IPS-18a (cell line): ENCODE results near the gene ZNF487.

Source experiments
- H3K27ac ChIP-seq: one replicate; pipeline ENCODE4 v1.5.1; 2013; ENCODE audit warnings: low read length
- H3K27me3 ChIP-seq: one replicate; pipeline ENCODE4 v1.6.1; 2013; ENCODE audit warnings: mild to moderate bottlenecking, low read length; ENCODE audit not compliant: control insufficient read depth, insufficient read depth
- H3K36me3 ChIP-seq: one replicate; pipeline ENCODE4 v1.6.1; 2013; ENCODE audit warnings: low read depth, low read length; ENCODE audit not compliant: control insufficient read depth
- H3K4me1 ChIP-seq: one replicate; pipeline ENCODE4 v1.6.1; 2013; ENCODE audit warnings: low read depth, low read length; ENCODE audit not compliant: control insufficient read depth
- H3K4me3 ChIP-seq: one replicate; pipeline ENCODE4 v1.5.1; 2013; ENCODE audit warnings: low read length
- H3K9ac ChIP-seq: one replicate; pipeline ENCODE4 v1.6.1; 2013; ENCODE audit warnings: mild to moderate bottlenecking, low read length, moderate library complexity
- H3K9me3 ChIP-seq: one replicate; pipeline ENCODE4 v1.6.1; 2013; ENCODE audit warnings: low read depth, low read length; ENCODE audit not compliant: control insufficient read depth

ZNF487 gene

DNA sequence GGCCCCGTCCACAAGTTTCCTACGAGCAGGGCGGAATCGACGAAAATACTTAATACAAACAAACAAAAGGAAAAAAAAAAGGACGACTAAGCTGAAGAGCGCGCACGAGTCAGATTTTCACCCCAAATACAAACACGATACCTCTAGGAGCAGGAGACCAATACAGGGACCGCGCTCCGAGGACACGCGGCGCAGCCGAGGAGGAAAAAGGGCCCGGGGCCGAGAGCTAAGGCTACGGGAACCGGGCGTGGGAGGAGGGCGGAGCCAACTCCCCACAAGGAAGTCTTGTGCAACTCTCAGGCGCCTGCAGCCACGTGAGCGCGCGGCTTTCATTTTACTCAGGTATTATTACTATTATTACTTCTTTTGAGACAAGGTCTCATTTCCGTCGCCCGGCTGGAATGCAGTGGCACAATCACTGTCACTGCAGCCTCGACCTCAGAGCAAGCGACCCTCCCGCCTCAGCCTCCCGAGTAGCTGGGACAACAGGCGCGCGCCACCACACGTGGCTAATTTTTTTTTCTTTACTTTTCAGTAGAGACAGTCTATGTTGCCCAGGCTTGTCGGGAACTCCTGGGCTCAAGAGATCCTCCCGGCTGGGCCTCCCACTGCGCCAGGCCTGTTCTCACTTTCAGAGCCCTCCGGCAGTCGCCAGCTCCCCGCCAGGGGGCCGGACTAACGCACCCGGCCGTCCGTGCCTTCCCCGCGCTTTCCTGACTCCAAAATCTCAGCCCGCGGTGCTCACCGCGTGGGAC, 29.2 kb upstream of the ZNF487 start:
- Histone ChIP-seq H3K4me3 (peak overlapping the region; percentile 78), H3K9me3 (no peaks in the 10 kb centered on the region), H3K4me1 (peaks cover 29% of the 10 kb centered on the region)

GRCh38 chr10:43408331-43408709, 28.6 kb upstream of the ZNF487 start:
- Histone ChIP-seq H3K9me3 (no peaks in the 10 kb centered on the region), H3K4me1 (peaks cover 24% of the 10 kb centered on the region), H3K36me3 (peaks cover 5% of the 10 kb centered on the region), H3K27me3 (no peaks in the 10 kb centered on the region), H3K4me3 (peak overlapping the region; percentile 78), H3K9ac (peak overlapping the region; percentile 98), H3K27ac (peak overlapping the region; percentile 90)

More for the DNA sequence above, 29.2 kb upstream of the ZNF487 start:
- no peaks in the 10 kb centered on the region for H3K27me3 ChIP-seq
- H3K9ac ChIP-seq = peak overlapping the region; percentile 98
- peak overlapping the region; percentile 93 for H3K27ac ChIP-seq
- peaks cover 7% of the 10 kb centered on the region for H3K36me3 ChIP-seq

- peak within 1 kb of the TSS; percentile 90 for H3K27ac ChIP-seq
- H3K9me3 ChIP-seq = no peaks in the 10 kb centered on the region
- H3K4me3 ChIP-seq = peak within 1 kb of the TSS; percentile 78
- peaks cover 2% of the 10 kb centered on the region for H3K36me3 ChIP-seq
- peaks cover 19% of the 10 kb centered on the region for H3K4me1 ChIP-seq
- H3K9ac ChIP-seq = peak within 1 kb of the TSS; percentile 98
- no peaks in the 10 kb centered on the region for H3K27me3 ChIP-seq
These were observed 28.1 kb upstream of the ZNF487 start, which contains the start of gene HNRNPF for GRCh38 chr10:43408710-43409384. Gene HNRNPF (minus strand): TSS chr10:43409186. CDS start chr10:43387884, 21,302 bp downstream.

GRCh38 chr10:43409385-43410109, 27.4 kb upstream of the ZNF487 start:
- Histone ChIP-seq H3K9me3 (no peaks in the 10 kb centered on the region), H3K27me3 (no peaks in the 10 kb centered on the region), H3K4me1 (peaks cover 13% of the 10 kb centered on the region), H3K36me3 (peaks cover 2% of the 10 kb centered on the region), H3K4me3 (peak overlapping the region; percentile 78), H3K27ac (peak overlapping the region; percentile 9), H3K9ac (peak overlapping the region; percentile 98)

DNA sequence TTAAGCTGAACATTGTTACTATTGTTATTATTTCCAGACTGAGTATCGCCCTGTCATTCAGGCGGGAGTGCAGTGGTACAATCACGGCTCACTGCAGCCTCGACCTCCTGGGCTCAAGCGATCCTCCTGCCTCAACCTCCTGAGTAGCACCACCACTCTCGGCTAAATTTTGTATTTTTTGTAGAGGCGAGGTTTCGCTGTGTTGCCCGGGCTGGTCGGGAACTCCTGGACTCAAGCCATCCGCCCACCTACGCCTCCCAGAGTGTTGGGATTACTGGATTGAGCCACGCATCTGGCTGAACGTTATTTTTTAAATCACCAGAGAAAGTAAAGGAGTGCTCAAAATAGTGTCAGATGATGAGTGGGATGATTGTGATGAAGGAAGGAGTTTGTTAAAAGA, 26.6 kb upstream of the ZNF487 start:
- Histone ChIP-seq H3K27me3 (no peaks in the 10 kb centered on the region), H3K9ac (peak overlapping the region; percentile 98), H3K27ac (no peak overlapping the region), H3K9me3 (no peaks in the 10 kb centered on the region), H3K4me1 (peaks cover 8% of the 10 kb centered on the region), H3K4me3 (no peak overlapping the region), H3K36me3 (no peaks in the 10 kb centered on the region)

DNA sequence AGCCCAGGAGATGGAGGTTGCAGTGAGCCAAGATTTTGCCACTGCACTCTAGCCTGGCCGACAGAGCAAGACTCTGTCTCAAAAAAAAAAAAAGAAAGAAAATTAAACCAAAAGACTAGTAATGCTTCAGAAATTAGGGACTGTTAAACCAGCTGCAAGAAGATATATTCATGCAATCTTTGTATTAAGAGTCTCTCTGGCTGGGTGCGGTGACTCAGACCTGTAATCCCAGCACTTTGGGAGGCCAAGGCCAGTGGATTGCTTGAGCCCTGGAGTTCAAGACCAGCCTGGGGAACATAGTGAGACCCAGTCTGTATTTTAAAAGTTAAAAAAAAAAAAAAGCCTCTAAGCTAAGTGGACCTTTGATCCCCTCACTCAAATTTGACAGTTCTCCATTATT, 25.4 kb upstream of the ZNF487 start:
- Histone ChIP-seq H3K36me3 (no peaks in the 10 kb centered on the region), H3K4me1 (no peaks in the 10 kb centered on the region), H3K27me3 (no peaks in the 10 kb centered on the region), H3K9ac (no peak overlapping the region), H3K4me3 (no peak overlapping the region), H3K27ac (no peak overlapping the region), H3K9me3 (no peaks in the 10 kb centered on the region)

DNA sequence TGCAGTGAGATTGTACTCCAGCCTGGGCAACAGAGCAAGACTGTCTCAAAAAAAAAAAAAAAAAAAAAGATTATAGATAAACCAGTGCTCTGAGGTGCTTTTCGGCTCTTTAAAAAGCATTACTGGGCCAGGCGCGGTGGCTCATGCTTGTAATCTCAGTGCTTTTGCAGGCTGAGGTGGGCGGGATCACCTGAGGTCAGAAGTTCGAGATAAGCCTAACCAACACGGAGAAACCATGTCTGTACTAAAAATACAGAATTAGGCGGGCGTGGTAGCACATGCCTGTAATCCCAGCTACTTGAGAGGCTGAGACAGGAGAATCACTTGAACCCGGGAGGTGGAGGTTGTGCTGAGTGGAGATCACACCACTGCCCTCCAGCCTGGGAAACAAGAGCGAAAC, 21.4 kb upstream of the ZNF487 start:
- no peak overlapping the region for H3K9ac ChIP-seq
- H3K4me1 ChIP-seq = peaks cover 3% of the 10 kb centered on the region
- no peak overlapping the region for H3K4me3 ChIP-seq
- H3K36me3 ChIP-seq = no peaks in the 10 kb centered on the region
- H3K27me3 ChIP-seq = no peaks in the 10 kb centered on the region
- no peaks in the 10 kb centered on the region for H3K9me3 ChIP-seq
- H3K27ac ChIP-seq = no peak overlapping the region

- no peak overlapping the region for H3K27ac ChIP-seq
- peaks cover 5% of the 10 kb centered on the region for H3K4me1 ChIP-seq
- H3K4me3 ChIP-seq = no peak overlapping the region
- H3K9ac ChIP-seq = no peak overlapping the region
- H3K36me3 ChIP-seq = no peaks in the 10 kb centered on the region
- H3K9me3 ChIP-seq = no peaks in the 10 kb centered on the region
- peaks cover 9% of the 10 kb centered on the region for H3K27me3 ChIP-seq
These were observed 18.8 kb upstream of the ZNF487 start for GRCh38 chr10:43417950-43418768.

DNA sequence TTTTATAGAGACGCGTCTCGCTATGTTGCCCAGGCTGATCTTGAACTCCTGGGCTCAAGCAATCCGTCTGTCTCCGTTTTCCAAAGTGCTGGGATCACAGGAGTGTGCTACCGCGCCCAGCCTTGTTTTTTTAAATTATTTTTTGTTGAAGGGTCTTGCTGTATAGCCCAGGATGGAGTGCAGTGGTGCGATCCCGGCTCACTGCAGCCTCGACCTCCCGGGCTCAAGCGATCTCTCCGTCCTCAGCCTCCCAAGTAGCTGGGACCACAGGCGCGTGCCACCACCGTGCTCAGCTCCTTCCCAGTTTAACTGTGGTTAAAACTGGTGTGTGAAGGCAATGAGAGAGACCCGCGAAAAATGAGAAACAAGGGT, 16.9 kb upstream of the ZNF487 start:
- no peak overlapping the region for H3K27ac ChIP-seq
- no peaks in the 10 kb centered on the region for H3K36me3 ChIP-seq
- H3K27me3 ChIP-seq = peaks cover 9% of the 10 kb centered on the region
- no peaks in the 10 kb centered on the region for H3K9me3 ChIP-seq
- H3K4me1 ChIP-seq = peaks cover 5% of the 10 kb centered on the region
- H3K9ac ChIP-seq = peak overlapping the region; percentile 73
- peak overlapping the region; percentile 65 for H3K4me3 ChIP-seq

- Histone ChIP-seq H3K4me3 (peak overlapping the region; percentile 65), H3K36me3 (no peaks in the 10 kb centered on the region), H3K4me1 (peaks cover 5% of the 10 kb centered on the region), H3K27me3 (peaks cover 9% of the 10 kb centered on the region), H3K9ac (peak overlapping the region; percentile 73), H3K9me3 (no peaks in the 10 kb centered on the region), H3K27ac (peak overlapping the region; percentile 49)
These were observed 16.3 kb upstream of the ZNF487 start for GRCh38 chr10:43420369-43421200.
